Measurements from ENCODE around the gene UROC1.

The UROC1 gene

DNA sequence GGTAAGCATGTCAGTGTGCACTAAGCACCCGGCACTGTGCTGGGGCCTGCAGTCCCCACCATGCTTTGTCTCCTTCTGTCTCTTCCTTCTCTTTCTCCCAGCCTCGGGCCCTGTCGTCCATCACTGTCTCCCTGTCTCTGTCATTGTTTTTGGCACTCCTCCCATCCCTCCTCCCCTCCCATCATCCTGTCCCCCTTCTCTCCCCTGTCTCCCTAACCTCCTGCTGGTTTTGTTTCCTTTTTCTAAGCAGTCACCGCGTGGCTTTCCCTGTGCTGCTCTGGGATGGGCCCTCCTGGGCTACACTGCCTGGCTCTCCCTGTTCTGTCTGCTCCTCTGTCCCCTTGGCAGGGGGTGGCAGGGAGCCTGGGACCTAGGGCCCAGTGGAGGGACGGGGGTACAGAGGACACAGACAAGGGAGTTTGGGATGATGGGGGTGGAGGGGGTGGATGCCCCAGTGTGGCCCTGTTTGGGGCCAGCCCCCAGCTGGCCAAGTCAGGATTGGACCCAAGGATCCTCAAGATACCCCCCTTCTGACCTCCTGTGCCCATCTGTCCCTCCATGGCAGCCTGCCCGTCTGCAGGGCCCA, 12.1 kb upstream of the UROC1 start:
- DNase-seq, result no peak

DNA sequence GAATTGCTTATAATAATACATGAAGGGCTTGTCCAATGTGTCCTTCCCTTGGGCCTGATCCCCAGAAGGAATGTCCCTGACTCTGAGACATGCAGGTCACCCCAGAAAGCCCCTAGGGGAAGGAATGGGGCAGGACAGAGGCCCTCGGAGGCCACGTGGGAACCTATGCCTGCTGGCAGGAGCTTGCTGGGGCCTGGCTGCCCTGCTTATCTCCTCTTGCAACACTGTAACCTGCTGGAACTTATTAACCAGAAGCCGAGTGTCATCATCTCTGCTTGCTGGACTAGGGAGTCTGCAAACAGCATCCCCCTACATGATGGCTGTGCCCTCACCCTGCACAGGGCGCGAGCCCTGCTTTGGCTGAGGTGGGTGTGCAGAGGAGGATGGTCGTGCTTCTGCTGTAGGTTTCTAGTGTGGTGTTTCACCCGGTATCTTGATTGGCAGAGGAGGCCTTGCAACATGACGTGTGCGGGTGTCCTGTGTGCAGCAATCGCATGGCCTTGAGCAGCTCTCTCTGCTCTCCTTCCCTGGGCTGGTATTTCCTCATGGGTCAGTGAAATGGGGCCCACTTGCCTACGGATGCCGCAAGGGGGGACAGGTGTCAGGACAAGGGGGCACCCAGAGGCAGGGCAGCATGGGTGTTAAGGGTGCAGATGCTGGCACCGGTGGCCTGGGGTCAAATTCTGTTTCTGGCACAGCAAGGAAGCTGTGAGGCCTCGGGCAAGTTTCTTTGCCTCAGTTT, 11.4 kb upstream of the UROC1 start:
- DNase-seq, result no peak

DNA sequence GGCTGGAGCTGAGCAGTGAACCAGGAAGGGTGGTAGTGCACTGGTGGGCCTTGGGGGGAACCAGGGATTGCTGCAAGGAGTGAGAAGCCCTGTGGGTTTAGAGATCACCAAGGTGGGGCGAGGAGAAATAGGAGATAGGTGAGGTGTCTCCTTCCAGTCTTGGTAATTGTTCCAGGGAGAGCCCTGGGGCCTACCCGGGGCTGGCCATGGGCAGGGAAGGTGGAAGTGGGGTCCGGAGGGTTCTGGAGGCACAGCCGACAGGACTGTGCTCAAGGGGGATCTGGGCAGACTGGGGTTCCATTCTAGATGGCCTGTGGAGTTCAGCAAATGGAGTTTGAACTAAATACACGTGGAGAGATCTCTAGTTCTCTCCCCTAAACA, 10.8 kb upstream of the UROC1 start:
- no peak for DNase-seq

DNA sequence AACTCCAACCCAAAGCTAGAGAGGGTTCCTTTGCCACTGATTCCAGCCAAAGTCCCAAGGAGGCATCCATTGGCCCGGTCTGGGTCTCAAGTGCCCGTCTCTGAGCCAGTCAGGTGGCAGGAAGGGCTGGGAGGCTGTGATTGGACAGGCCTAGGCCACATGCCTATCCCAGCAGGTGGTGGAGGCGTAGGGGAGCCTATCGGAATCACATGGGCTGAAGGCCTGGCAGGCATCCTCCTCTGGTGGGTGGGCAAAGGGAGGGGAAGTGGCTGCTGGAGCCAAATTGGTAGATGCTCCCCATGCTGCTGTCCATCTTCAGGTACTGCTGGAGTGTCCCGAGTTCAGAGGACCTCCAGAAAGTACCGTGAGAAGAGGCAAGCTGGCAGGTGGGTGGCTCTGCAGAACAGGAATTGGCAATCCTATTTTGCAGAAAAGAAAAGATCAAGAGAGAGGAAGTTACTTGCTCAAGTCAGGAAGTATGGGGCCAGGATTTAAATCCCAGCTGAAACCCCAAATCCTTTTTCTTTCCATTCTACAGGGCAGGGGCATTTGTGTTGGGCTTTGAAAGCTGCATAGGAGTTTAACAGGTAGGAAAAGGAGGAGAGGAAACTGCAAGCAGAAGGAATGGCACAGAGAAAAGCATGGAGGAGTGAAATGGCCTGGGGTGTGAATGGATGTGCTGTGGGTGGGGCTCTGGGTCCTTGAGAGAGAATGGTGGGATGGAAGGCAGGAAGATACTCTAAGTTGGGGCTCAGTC, 10.1 kb upstream of the UROC1 start:
- DNase-seq, result no peak

DNA sequence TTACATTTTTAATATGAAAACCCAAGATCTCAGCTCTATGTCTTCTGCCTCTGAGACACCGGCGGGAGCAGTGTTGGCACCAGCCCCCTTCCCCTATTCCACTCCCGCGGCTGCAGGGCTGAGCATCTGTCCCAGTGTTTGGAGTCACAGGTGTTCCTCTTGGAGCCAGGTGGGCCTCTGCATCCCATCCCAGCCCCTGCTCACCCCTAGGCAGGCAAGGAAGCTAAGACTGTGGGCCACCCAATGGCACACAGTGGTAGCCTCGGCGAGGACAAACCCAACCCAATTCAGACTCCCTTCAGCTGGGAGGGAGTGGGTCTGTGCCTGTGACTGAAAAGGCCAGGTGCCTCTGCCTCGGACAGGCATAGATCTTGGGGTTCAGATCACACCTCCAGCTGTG, 9.4 kb upstream of the UROC1 start:
- DNase-seq, result no peak

DNA sequence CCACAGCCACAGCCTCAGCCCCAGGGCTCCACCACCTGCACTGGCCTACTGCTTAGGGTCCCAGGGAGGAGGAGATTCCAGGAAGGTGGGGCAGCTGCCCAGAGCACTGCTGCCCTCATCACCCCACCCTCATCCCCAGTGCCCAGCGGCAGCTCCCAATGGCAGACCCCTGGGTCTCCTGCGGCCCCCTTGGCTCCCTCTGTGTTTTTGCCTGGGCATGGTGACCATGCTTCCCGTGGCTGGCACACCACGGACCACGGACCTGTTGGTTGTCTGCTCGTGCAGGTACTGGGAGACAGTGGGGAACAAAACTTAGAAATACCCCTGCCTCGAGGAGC, 9.1 kb upstream of the UROC1 start:
- DNase-seq, result no peak

DNA sequence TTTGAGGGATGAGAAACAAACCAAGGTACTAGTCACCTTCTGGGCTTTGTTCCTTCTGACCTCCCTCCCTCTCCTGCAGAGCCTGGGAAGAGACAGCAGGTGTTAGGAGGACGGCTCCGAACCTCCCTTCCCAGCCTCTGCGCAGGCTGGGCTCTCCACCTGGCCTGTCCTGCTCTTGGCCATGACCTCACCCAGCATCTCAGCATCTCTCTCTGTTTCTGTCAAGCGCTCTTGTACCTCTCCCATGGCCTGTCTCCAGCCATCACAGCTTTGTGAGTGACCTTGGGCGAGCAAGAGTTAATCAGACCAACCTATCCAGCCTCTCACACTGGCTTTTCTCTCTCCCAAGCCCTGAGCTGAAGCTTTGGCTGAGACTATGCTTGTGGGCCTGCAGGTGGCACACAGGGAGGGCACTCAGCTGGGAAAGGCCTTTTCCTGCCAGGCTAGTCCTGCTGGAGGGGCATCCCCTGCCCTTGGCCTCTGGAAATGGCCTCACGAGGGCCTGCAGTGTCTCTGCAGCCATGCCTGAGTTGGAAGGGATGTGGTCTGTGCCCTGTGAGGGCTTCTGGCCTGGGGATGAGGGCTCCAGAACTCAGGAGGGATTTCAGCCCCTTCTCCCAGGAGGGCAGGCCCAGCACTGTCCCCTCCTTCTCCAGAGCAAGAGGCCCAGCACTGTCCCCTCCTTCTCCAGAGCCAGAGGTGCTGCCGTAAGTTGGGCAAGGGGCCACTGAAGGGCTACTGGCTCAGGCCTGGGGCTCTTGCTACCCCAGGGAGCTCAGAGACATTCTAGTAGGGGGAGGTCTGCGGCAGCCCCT, 8.5 kb upstream of the UROC1 start:
- no peak for DNase-seq

DNA sequence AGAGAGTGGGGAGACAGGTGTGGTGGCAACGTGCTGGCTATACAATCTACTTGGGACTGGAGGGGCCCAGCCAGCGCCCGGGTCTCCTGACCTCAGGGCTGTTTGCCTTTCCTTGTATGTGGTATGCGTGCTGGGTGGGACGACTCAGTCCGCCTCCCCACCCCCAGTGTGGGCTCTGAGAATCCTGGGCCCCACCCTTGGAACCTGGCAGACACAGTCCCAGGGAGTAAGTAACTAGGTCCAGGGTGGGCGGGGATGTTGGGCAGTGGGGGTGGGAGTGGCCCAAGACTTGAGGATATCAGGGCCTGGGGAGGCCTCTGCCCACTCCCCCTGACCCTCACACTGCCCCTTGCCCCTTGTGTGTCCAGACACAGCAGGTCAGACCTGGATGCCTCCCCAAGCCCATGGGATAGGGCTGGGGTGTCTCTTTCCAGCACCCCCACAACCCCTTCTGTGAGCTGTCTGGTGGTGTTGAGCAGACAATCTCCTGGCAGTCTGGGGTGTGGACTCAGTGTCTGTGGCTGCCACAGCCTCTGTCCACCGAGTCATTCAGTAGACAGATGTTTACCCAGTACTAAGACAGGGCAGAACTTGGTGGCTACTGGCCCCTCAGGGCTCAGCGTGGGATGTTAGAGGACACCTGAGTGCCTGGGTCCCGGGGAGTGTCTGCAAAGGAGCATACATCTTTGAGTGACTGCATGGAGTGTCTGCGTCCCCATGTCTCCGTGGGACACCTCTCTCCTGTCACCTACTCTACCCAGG, 7.7 kb upstream of the UROC1 start:
- DNase-seq, result no peak

DNA sequence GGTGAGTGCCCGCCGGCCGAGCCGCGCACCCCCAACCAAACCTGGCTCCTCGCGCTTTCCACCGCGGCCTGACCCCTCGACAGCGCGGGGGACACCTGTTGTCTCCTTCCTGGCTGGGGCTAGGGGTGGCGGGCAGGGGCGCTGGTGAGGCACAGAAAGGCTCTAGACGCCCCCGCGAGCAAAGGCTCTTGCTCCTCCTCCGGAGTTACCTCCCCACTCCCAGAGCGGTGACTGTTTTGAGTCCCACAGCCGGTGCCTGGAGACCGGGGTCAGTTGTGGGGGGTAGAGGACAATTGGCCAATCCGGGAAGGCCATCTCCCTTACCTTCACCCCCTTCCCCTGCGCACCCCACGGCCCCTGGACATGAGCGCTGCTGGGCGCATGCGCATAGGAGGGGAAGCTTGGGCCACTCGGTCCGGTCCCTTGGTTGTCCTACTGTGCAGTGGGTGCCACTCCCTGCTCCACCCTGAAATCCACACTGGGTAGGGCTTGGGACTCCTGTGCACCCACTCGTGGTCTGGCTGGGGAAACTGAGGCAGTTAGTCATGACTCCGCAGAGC, 6.9 kb upstream of the UROC1 start:
- no peak for DNase-seq

DNA sequence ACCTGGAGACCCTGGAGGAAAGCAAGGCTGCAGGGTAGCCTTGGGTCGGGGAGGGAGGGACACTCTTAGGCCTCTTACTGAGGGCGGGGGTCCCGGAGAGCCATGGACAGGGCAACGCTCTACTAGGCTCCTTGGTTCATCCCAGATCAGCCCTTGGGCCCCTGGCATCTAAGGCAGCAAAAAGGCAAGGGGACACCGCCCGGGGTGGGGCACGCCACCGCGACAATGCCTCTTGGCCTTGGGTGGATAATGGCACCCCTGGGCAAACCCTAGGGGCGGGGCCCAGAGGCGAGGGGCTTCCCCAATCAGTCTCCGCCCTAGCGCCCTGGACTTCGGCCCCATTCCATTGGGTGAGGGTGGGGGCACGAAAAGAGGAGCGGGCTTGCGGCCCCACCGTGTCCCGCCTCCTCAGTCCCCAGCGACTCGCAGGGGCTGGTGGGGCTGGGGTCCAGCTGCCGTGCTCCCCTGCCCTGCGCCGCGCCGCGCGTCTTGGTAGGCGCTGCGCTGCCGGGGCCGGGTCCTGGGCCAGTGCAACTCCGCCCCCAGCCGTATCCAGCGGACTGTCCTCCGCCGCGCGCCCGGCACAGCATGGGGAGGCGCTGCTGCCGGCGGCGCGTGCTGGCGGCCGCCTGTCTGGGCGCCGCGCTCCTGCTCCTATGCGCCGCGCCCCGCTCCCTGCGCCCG, 6.3 kb upstream of the UROC1 start, which contains the start of gene CHST13:
TSS of gene CHST13 (plus strand) at position 411 of the 684 bp plus-strand sequence. CDS start at position 589, 178 bp downstream.
- DNase-seq, result no peak

DNA sequence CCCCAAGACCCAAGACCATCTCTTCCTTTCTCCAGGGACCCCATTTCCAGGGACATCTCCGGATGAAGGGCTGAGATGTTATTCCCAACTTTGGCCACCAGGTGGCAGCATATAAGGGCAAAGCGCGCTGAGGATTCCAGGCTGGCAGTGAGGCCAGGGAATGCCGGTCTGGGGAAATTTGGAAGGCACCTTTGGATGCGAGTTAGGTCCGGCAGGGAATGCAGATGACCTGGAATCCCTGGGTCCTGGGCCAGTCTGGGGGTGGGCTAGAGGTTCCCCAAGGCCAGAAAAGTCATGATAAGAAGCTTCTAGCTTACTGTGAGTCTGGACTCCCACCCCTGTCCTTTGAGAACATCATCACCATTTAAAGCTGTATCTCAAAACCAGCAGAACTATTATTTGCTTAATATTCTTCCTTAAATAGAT, 4.8 kb upstream of the UROC1 start:
- peak; percentile 76 for DNase-seq

DNA sequence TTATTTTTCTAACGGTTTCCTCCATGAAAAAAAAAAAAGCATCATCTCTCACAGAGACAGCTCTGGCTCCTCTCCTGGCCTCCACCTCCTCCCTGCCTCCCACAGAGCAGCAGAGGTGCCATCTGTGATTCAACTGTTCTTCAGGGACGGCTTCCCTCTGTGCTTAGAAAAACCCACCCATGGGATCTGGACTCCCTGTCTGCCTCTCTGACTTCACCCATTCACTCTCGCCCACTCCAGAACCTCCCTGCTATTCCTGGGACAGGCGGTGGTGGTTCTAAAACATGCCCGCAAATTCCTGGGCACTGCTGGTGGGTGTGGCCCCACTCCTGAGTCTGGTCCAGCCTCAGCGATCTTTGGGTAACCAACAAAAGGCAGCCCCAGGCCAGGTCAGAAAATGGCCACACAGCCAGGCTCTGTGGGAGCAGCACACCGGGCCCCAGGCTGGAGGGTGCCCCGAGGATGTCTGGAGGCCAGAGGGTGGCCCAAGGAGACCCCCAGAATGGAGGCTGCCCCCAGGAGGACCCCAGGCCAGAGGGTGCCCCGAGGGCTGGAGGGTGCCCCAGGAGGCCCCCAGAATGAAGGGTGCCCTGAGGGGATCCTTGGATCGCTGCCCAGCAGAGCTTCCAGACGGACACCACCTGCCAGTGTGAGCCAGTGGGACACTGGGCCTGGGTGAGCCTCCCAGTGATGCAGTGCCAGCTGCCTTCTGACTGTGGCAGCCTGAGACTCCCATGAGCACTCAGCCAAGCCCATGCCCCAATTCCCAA, 3.7 kb upstream of the UROC1 start:
- DNase-seq, result peak; percentile 24

DNA sequence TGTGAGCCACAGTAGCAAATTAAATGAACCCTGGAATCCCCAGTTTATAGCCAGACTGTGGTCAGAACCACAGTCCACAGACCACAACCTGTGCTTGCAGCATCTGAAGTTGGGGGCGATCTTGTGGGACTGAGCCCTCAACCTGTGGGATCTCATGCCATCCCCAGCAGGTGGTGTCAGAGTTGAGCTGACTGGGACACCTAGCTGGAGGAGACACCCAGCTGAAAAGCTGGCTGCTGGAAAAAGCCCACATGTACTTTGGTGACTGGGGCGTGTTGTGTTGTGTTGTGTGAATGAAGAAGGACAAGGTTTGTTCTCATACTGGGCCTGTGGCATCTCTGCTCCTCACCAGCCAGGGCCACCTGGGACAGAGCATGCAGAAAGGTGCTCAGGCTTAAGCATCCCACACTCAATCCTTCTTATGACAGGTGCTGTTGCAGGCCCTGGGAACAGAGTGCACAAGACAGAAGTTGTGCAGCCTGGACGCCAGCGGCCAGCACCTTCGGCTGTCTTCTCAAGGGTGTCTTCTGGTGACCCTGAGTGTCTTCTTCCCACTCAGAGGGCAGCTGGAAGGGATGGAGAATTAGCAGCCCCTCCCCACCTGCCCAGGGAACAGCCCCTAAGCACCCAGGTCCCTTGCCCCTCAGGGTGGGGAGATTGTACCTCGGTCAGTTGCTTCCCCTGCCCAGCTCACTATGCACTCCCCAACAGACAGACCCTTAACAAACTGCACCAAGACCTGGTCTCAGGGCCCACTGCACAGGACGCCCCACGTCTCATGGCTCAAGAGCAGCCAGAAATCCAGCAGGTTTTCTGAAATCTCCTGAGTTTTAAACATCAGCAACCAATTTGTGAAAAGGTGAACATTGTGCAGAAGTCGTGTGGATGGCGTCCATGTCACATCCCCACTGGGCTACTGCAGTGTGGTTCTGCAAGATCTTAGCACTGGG, 2.2 kb upstream of the UROC1 start:
- no peak for DNase-seq

DNA sequence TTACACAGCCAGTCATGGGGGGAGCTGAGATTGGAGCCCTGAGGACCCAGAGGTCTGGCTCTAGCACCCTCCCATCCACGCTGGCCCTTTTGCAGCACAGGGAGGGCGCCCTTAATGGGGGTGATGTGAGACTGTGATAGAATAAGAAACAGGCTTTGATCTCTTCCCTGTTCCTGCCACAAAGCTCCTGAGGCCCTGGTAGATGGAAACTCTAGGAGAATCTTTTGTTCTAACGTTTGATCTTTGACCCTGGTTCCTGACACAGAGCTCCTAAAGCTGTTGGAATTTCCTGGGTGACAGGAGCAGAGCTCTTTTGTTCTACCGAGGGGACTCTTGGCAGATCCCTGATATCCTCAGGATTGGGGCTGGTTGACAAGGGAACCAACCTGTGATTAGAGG, 1.2 kb upstream of the UROC1 start:
- DNase-seq, result no peak

DNA sequence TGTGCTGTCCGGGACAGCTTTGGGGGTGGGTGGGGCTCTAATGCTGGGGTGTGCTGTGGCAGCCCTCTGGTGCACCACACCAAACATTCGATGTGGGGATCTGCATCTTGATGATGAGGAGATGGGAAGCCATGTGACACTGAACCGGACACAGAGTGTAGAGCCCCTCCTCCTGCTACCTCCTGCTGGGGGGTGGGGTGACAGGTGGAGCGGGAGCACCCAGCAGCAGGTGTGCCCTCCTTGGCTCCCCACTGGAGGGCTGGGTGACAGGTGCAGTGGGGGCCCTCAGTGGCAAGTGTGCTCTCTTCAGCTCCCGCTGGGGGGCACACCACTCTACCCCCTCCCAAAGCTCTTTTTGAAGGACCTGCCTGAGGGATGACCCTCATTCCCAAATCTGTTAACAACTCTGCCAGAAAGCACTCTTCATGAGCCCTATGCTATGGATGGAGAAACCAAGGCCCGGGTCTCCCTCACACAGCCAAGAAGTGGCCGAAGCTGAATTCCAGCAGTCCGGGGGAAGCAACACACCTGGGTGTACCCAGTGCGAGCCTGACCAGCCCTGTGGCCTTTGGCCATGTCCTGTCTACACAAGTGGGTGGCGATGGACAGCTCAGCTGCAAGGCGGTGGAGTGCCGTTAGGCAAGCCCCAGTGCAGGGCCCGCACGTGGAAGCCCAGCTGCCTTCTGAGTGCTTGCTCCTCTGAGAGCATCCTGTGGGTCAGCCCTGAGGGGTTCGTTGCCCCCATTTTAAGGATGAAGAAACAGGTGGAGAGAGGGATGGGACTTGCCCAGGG, 609 bp upstream of the UROC1 start:
- DNase-seq, result no peak

DNA sequence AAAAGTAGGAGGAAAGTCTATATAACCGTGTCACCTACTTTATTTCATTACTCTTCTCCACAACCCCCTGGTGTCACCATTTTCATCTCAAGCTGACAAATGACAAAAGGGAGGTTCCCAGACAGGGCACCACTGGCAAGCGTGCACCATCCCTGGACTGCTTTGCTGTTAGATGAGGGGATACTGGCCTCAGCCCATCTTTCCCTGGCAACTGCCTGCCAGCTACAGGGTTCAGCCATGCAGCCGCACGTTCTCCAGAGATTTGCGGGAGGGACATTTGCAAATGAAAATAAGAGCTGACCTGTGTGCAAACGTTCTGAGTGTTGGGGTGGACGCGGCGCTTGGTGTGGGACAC, 660 bp downstream of the UROC1 start:
- DNase-seq, result no peak

DNA sequence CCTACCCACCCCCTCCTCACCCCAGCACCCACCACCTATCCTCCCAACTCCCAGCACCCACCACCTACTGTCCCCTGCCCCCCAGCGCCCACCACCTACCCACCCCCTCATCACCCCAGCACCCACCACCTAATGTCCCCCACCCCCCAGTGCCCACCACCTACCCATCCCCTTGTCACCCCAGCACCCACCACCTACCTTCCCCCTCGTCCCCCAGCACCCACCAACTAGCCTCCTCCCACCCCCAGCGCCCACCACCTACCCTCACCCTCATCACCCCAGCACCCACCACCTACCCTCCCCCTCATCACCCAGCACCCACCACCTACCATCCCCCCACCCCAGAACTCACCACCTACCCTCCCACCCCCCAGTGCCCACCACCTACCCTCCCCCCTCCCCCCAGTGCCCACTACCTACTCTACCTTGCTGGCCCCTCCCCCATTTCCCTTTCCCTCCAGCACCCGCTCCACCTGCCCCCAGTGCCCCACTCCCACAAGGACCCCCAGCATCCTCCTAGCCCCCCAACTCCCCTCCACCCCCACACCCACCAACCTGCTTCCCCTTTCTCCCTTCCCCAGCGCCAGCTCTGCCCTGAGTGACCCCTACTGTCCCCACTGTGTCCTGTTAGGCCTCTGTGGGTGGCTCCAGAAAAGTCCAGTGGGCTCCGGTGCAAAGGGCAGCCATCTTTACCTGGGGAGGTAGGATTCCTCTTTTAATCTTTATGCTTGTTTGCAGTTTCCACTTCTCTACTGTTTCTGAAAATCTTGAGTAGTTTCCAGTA, 1.2 kb downstream of the UROC1 start:
- DNase-seq, result no peak

Data from NCI-H1694 (cell line).